HG03139 (cell line): ENCODE data around the gene NBPF12.
"Not testable (repeated sequence)": the region's sequence is repeated elsewhere in the genome, so short reads cannot be mapped to it uniquely, and the experiment has no call there.

Source experiments
- ATAC-seq: cut with Tn5 transposase; IDR thresholded peaks from one replicate; pipeline ENCODE4 v1.9.1; 2021; ENCODE audit not compliant: unreplicated experiment

NBPF12 gene

GRCh38 chr1:146972681-146973080 is 34.6 kb downstream of the NBPF12 start:
- ATAC-seq = not testable (repeated sequence)

- not testable (repeated sequence) for ATAC-seq
These were observed 47.7 kb downstream of the NBPF12 start for GRCh38 chr1:146985855-146986254.

GRCh38 chr1:146986450-146986849 is 48.3 kb downstream of the NBPF12 start:
- ATAC-seq = not testable (repeated sequence)

DNA sequence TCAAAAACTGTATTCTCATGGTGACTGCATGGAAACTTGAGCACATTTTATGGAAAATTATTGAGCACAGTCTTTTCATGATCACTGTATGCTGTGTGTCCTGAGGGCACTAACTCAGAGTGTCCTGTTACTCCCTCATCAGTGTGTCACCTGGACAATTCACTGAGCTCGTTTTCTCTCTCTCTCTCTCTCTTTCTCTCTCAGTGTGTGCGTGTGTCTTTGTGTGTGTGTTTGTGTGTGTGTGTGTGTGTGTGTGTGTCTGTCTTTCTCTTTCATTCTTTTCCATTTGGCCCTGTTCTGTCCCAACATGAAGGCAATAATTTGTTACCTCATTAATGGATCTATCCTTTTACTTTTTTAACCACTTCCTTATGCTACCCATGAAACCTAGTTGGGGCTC is 49.4 kb downstream of the NBPF12 start:
- ATAC-seq = not testable (repeated sequence)

DNA sequence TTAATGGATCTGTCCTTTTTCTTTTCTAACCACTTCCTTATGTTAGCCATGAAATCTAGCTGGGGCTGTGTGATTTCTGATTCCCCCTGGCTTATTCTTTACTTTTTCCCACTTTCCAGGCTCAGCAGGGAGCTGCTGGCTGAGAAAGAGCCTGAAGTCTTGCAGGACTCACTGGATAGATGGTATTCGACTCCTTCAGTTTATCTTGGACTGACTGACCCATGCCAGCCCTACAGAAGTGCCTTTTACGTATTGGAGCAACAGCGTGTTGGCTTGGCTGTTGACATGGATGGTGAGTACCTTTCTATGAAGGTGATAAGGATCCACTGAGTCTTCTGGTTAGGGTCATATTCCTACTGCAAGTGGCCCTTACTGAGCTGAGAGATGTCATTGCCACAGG is 51.3 kb downstream of the NBPF12 start:
- not testable (repeated sequence) for ATAC-seq

- not testable (repeated sequence) for ATAC-seq
These were observed 70.4 kb downstream of the NBPF12 start for GRCh38 chr1:147008495-147008894.

- ATAC-seq = not testable (repeated sequence)
These were observed 88.9 kb downstream of the NBPF12 start for GRCh38 chr1:147026975-147027374.

GRCh38 chr1:147030066-147030653 is 92.0 kb downstream of the NBPF12 start:
- ATAC-seq = not testable (repeated sequence)

GRCh38 chr1:147039916-147040315 is 101.8 kb downstream of the NBPF12 start:
- ATAC-seq = no peak

GRCh38 chr1:147042891-147043290 is 104.8 kb downstream of the NBPF12 start:
- not testable (repeated sequence) for ATAC-seq

DNA sequence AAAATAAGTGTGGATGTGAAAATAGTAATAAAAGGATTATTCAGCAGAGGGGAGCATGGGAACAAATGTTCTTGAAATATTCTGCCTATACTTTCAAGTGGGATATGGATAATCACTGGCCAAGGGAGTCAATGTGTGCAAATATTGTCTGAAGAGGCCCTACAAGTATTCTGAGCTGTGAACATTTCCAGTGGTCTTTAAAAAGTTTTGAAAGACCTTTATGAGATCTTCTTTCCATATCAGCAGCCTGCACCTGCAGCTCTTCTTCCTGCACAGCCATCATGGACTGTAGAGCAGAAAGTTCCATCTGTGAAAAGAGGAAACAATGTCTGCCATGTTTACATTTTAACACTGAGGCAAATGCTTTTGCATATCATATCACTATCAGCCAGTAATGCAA is 106.4 kb downstream of the NBPF12 start:
- ATAC-seq = not testable (repeated sequence)
